Measurements from ENCODE around the gene RMI2. TPM values are rescaled to one million over a fixed set of nuclear protein-coding genes. Genes with fewer than 3 reads are reported as not detected.

RMI2 gene
- total RNA-seq, 1 donor from 2014 or later: 32.5 TPM

- TF ChIP-seq CTCF (IDR thresholded peaks at IDR 0.05; ENCODE audit: unreplicated experiment): no peak
- H3K27me3 Mint-ChIP-seq: peaks cover 8% of the 10 kb centered on the region
- H3K27ac Mint-ChIP-seq: no peak overlapping the region
- H3K9me3 Mint-ChIP-seq (ENCODE audit: low read depth): no peaks in the 10 kb centered on the region
- DNase-seq (ENCODE audit: low spot score, unreplicated experiment): no peak
- H3K4me1 Mint-ChIP-seq (ENCODE audit: low read depth): peaks cover 4% of the 10 kb centered on the region
- no peaks in the 10 kb centered on the region for H3K36me3 Mint-ChIP-seq (ENCODE audit: insufficient read depth)
- H3K4me3 Mint-ChIP-seq (ENCODE audit: low read depth): no peak overlapping the region
Measured at GRCh38 chr16:11389631-11390565, 44.6 kb downstream of the RMI2 start.

GRCh38 chr16:11390573-11391495 lies 45.6 kb downstream of the RMI2 start:
- peaks cover 4% of the 10 kb centered on the region for H3K4me1 Mint-ChIP-seq (ENCODE audit: low read depth)
- H3K27me3 Mint-ChIP-seq: peaks cover 8% of the 10 kb centered on the region
- H3K36me3 Mint-ChIP-seq (ENCODE audit: insufficient read depth): no peaks in the 10 kb centered on the region
- H3K4me3 Mint-ChIP-seq (ENCODE audit: low read depth): no peak overlapping the region
- TF ChIP-seq CTCF (IDR thresholded peaks at IDR 0.05; ENCODE audit: unreplicated experiment): no peak
- no peak overlapping the region for H3K27ac Mint-ChIP-seq
- H3K9me3 Mint-ChIP-seq (ENCODE audit: low read depth): no peaks in the 10 kb centered on the region
- DNase-seq (ENCODE audit: low spot score, unreplicated experiment): no peak

- Mint-ChIP-seq H3K36me3 (ENCODE audit: insufficient read depth) (no peaks in the 10 kb centered on the region), H3K27ac (no peak overlapping the region), H3K4me1 (ENCODE audit: low read depth) (peaks cover 4% of the 10 kb centered on the region), H3K9me3 (ENCODE audit: low read depth) (no peaks in the 10 kb centered on the region), H3K4me3 (ENCODE audit: low read depth) (no peak overlapping the region), H3K27me3 (peaks cover 8% of the 10 kb centered on the region)
- DNase-seq (ENCODE audit: low spot score, unreplicated experiment): no peak
- no peak for TF ChIP-seq CTCF (IDR thresholded peaks at IDR 0.05; ENCODE audit: unreplicated experiment)
Measured at GRCh38 chr16:11391576-11391975, 46.3 kb downstream of the RMI2 start.

GRCh38 chr16:11392041-11392581 lies 46.9 kb downstream of the RMI2 start:
- Mint-ChIP-seq H3K4me1 (ENCODE audit: low read depth) (peaks cover 3% of the 10 kb centered on the region), H3K27ac (no peak overlapping the region), H3K27me3 (peaks cover 6% of the 10 kb centered on the region), H3K36me3 (ENCODE audit: insufficient read depth) (no peaks in the 10 kb centered on the region), H3K9me3 (ENCODE audit: low read depth) (no peaks in the 10 kb centered on the region), H3K4me3 (ENCODE audit: low read depth) (no peak overlapping the region)
- no peak for TF ChIP-seq CTCF (IDR thresholded peaks at IDR 0.05; ENCODE audit: unreplicated experiment)
- DNase-seq (ENCODE audit: low spot score, unreplicated experiment): no peak

GRCh38 chr16:11393366-11393765 lies 48.1 kb downstream of the RMI2 start:
- H3K27me3 Mint-ChIP-seq: no peaks in the 10 kb centered on the region
- no peak overlapping the region for H3K4me3 Mint-ChIP-seq (ENCODE audit: low read depth)
- DNase-seq (ENCODE audit: low spot score, unreplicated experiment): no peak
- H3K36me3 Mint-ChIP-seq (ENCODE audit: insufficient read depth): no peaks in the 10 kb centered on the region
- no peak for TF ChIP-seq CTCF (IDR thresholded peaks at IDR 0.05; ENCODE audit: unreplicated experiment)
- H3K9me3 Mint-ChIP-seq (ENCODE audit: low read depth): no peaks in the 10 kb centered on the region
- peaks cover 2% of the 10 kb centered on the region for H3K4me1 Mint-ChIP-seq (ENCODE audit: low read depth)
- no peak overlapping the region for H3K27ac Mint-ChIP-seq

All from progenitor cell of endocrine pancreas (in vitro differentiated cells).